ENCODE data around the gene MAP3K13.

Gene MAP3K13

GRCh38 chr3:185405664-185406063 is 42.7 kb downstream of the MAP3K13 start:
- TF ChIP-seq TAF1 (IDR thresholded peaks at IDR 0.05; ENCODE audit: borderline replicate concordance, insufficient read depth, low read length) (no peak), REST (IDR thresholded peaks at IDR 0.05; ENCODE audit: insufficient read depth in 1 of 2, low read depth in 2 of 2, low read length in 2 of 2) (no peak), POLR2AphosphoS5 (IDR thresholded peaks at IDR 0.05; ENCODE audit: low read depth, low read length) (no peak), SIN3A (IDR thresholded peaks at IDR 0.05; ENCODE audit: borderline replicate concordance, insufficient read depth, low read length) (no peak), FOXP2 (optimal IDR thresholded peaks at IDR 0.05; ENCODE audit: borderline replicate concordance, extremely low read depth, extremely low read length, insufficient read depth) (no peak)

- TF ChIP-seq POLR2AphosphoS5 (IDR thresholded peaks at IDR 0.05; ENCODE audit: low read depth, low read length) (no peak), SIN3A (IDR thresholded peaks at IDR 0.05; ENCODE audit: borderline replicate concordance, insufficient read depth, low read length) (no peak), TAF1 (IDR thresholded peaks at IDR 0.05; ENCODE audit: borderline replicate concordance, insufficient read depth, low read length) (no peak), REST (IDR thresholded peaks at IDR 0.05; ENCODE audit: insufficient read depth in 1 of 2, low read depth in 2 of 2, low read length in 2 of 2) (no peak), FOXP2 (optimal IDR thresholded peaks at IDR 0.05; ENCODE audit: borderline replicate concordance, extremely low read depth, extremely low read length, insufficient read depth) (no peak)
These were observed 43.2 kb downstream of the MAP3K13 start for GRCh38 chr3:185406121-185406620.

- no peak for TF ChIP-seq TAF1 (IDR thresholded peaks at IDR 0.05; ENCODE audit: borderline replicate concordance, insufficient read depth, low read length)
- TF ChIP-seq FOXP2 (optimal IDR thresholded peaks at IDR 0.05; ENCODE audit: borderline replicate concordance, extremely low read depth, extremely low read length, insufficient read depth), result no peak
- TF ChIP-seq SIN3A (IDR thresholded peaks at IDR 0.05; ENCODE audit: borderline replicate concordance, insufficient read depth, low read length), result no peak
- TF ChIP-seq POLR2AphosphoS5 (IDR thresholded peaks at IDR 0.05; ENCODE audit: low read depth, low read length), result no peak
- TF ChIP-seq REST (IDR thresholded peaks at IDR 0.05; ENCODE audit: insufficient read depth in 1 of 2, low read depth in 2 of 2, low read length in 2 of 2), result no peak
These were observed 47.0 kb downstream of the MAP3K13 start for GRCh38 chr3:185409957-185410356.

GRCh38 chr3:185411133-185411532 is 48.2 kb downstream of the MAP3K13 start:
- TF ChIP-seq TAF1 (IDR thresholded peaks at IDR 0.05; ENCODE audit: borderline replicate concordance, insufficient read depth, low read length), result no peak
- TF ChIP-seq POLR2AphosphoS5 (IDR thresholded peaks at IDR 0.05; ENCODE audit: low read depth, low read length), result no peak
- no peak for TF ChIP-seq REST (IDR thresholded peaks at IDR 0.05; ENCODE audit: insufficient read depth in 1 of 2, low read depth in 2 of 2, low read length in 2 of 2)
- no peak for TF ChIP-seq SIN3A (IDR thresholded peaks at IDR 0.05; ENCODE audit: borderline replicate concordance, insufficient read depth, low read length)
- TF ChIP-seq FOXP2 (optimal IDR thresholded peaks at IDR 0.05; ENCODE audit: borderline replicate concordance, extremely low read depth, extremely low read length, insufficient read depth), result no peak

- no peak for TF ChIP-seq POLR2AphosphoS5 (IDR thresholded peaks at IDR 0.05; ENCODE audit: low read depth, low read length)
- no peak for TF ChIP-seq TAF1 (IDR thresholded peaks at IDR 0.05; ENCODE audit: borderline replicate concordance, insufficient read depth, low read length)
- TF ChIP-seq SIN3A (IDR thresholded peaks at IDR 0.05; ENCODE audit: borderline replicate concordance, insufficient read depth, low read length), result no peak
- TF ChIP-seq FOXP2 (optimal IDR thresholded peaks at IDR 0.05; ENCODE audit: borderline replicate concordance, extremely low read depth, extremely low read length, insufficient read depth), result no peak
- no peak for TF ChIP-seq REST (IDR thresholded peaks at IDR 0.05; ENCODE audit: insufficient read depth in 1 of 2, low read depth in 2 of 2, low read length in 2 of 2)
These were observed 53.6 kb downstream of the MAP3K13 start for GRCh38 chr3:185416513-185416912.
